H9 (cell line): Measurements from ENCODE around the gene FNDC7. TPM values are rescaled to one million over a fixed set of nuclear protein-coding genes. Genes with fewer than 3 reads are reported as not detected.

ENCODE experiments used
- DNase-seq: peaks from one replicate; pipeline ENCODE4 v3.0.0-alpha.2; 2017
- H2AFZ ChIP-seq: one replicate; pipeline ENCODE4 v1.6.1; 2013; ENCODE audit warnings: mild to moderate bottlenecking, low read length, control low read depth, moderate library complexity
- H2AK5ac ChIP-seq: 2 replicates; pipeline ENCODE4 v1.6.1; 2013; ENCODE audit warnings: low read length, control low read depth, mixed read lengths; ENCODE audit not compliant: insufficient read length
- H2BK120ac ChIP-seq: one replicate; pipeline ENCODE4 v1.6.1; 2013; ENCODE audit warnings: low read depth, mild to moderate bottlenecking, low read length, control low read depth, inconsistent platforms; ENCODE audit not compliant: poor library complexity, severe bottlenecking
- H2BK12ac ChIP-seq: 2 replicates; pipeline ENCODE4 v1.6.1; 2013; ENCODE audit warnings: low read length, control low read depth, mixed read lengths, low read depth; ENCODE audit not compliant: insufficient read length
- H2BK15ac ChIP-seq: 2 replicates; pipeline ENCODE4 v1.6.1; 2013; ENCODE audit warnings: low read depth, low read length, control low read depth
- H2BK20ac ChIP-seq: one replicate; pipeline ENCODE4 v1.6.1; 2013; ENCODE audit warnings: low read depth, mild to moderate bottlenecking, low read length, control low read depth, inconsistent platforms; ENCODE audit not compliant: poor library complexity, severe bottlenecking
- H2BK5ac ChIP-seq: 2 replicates; pipeline ENCODE4 v1.6.1; 2013; ENCODE audit warnings: low read length, control low read depth, mixed read lengths; ENCODE audit not compliant: insufficient read length
- H3K14ac ChIP-seq: 2 replicates; pipeline ENCODE4 v1.6.1; 2013; ENCODE audit warnings: low read length, control low read depth; ENCODE audit not compliant: insufficient read depth
- H3K18ac ChIP-seq: 2 replicates; pipeline ENCODE4 v1.6.1; 2013; ENCODE audit warnings: low read depth, mild to moderate bottlenecking, mixed read lengths, low read length, control low read depth; ENCODE audit not compliant: insufficient read length
- H3K23ac ChIP-seq: 2 replicates; pipeline ENCODE4 v1.6.1; 2013; ENCODE audit warnings: low read length, control low read depth, mixed read lengths, low read depth; ENCODE audit not compliant: insufficient read length
- H3K23me2 ChIP-seq: 2 replicates; pipeline ENCODE4 v1.6.1; 2013; ENCODE audit warnings: low read depth, mild to moderate bottlenecking, mixed read lengths, low read length, control low read depth; ENCODE audit not compliant: insufficient read length, poor library complexity, severe bottlenecking
- H3K27ac ChIP-seq: 2 replicates; pipeline ENCODE4 v1.5.1; 2013; ENCODE audit warnings: low read length, control low read depth, mixed read lengths, low read depth; ENCODE audit not compliant: insufficient read length
- H3K27me3 ChIP-seq: 2 replicates; pipeline ENCODE4 v1.6.1; 2013; ENCODE audit warnings: low read length, control low read depth, inconsistent platforms; ENCODE audit not compliant: insufficient read depth
- H3K4ac ChIP-seq: 2 replicates; pipeline ENCODE4 v1.6.1; 2013; ENCODE audit warnings: low read depth, mild to moderate bottlenecking, control low read depth, inconsistent platforms, low read length, moderate library complexity
- H3K4me1 ChIP-seq: 2 replicates; pipeline ENCODE4 v1.6.1; 2013; ENCODE audit warnings: low read length, control low read depth, inconsistent platforms; ENCODE audit not compliant: insufficient read depth
- H3K4me2 ChIP-seq: 2 replicates; pipeline ENCODE4 v1.6.1; 2013; ENCODE audit warnings: low read length, control low read depth, mixed read lengths; ENCODE audit not compliant: insufficient read length, insufficient read depth
- H3K56ac ChIP-seq: 2 replicates; pipeline ENCODE4 v1.6.1; 2013; ENCODE audit warnings: low read depth, mild to moderate bottlenecking, mixed read lengths, low read length, control low read depth; ENCODE audit not compliant: insufficient read length
- H3K79me1 ChIP-seq: 2 replicates; pipeline ENCODE4 v1.6.1; 2013; ENCODE audit warnings: low read depth, mild to moderate bottlenecking, moderate library complexity, low read length, control low read depth, inconsistent platforms; ENCODE audit not compliant: insufficient read depth, poor library complexity, severe bottlenecking
- H3K79me2 ChIP-seq: 2 replicates; pipeline ENCODE4 v1.6.1; 2013; ENCODE audit warnings: low read length, control low read depth, inconsistent platforms; ENCODE audit not compliant: insufficient read depth
- H3K9ac ChIP-seq: 2 replicates; pipeline ENCODE4 v1.6.1; 2013; ENCODE audit warnings: low read length, control low read depth, mixed read lengths; ENCODE audit not compliant: insufficient read length; ENCODE audit errors: extremely low read depth
- H3K9me3 ChIP-seq: one replicate; pipeline ENCODE4 v1.6.1; 2013; ENCODE audit warnings: low read depth, low read length, inconsistent platforms; ENCODE audit not compliant: control insufficient read depth
- H3T11ph ChIP-seq: one replicate; pipeline ENCODE4 v1.6.1; 2013; ENCODE audit warnings: mild to moderate bottlenecking, low read length, control low read depth, inconsistent platforms
- H4K20me1 ChIP-seq: one replicate; pipeline ENCODE4 v1.6.1; 2013; ENCODE audit not compliant: control insufficient read depth, insufficient read length, insufficient read depth
- H4K5ac ChIP-seq: 2 replicates; pipeline ENCODE4 v1.6.1; 2013; ENCODE audit warnings: low read depth, mild to moderate bottlenecking, mixed read lengths, low read length, control low read depth; ENCODE audit not compliant: insufficient read length
- H4K8ac ChIP-seq: replicated peaks from 2 replicates; pipeline ENCODE4 v1.6.1; 2013; ENCODE audit warnings: low read length, control low read depth, mixed read lengths, low read depth; ENCODE audit not compliant: insufficient read length
- H4K91ac ChIP-seq: 2 replicates; pipeline ENCODE4 v1.6.1; 2013; ENCODE audit warnings: low read depth, mild to moderate bottlenecking, moderate library complexity, mixed read lengths, low read length, control low read depth; ENCODE audit not compliant: insufficient read length
- H3K27ac Mint-ChIP-seq, 3 experiments: 2 replicates in 2 of 3; 3 replicates in 1 of 3; pipeline ENCODE4 v1.8.0; 2020 to 2021; ENCODE audit warnings: mixed read lengths in 3 of 3, mild to moderate bottlenecking in 1 of 3, moderate library complexity in 1 of 3
- H3K27me3 Mint-ChIP-seq: 2 replicates; pipeline ENCODE4 v1.8.0; 2021; ENCODE audit warnings: low read depth, mild to moderate bottlenecking, moderate library complexity, mixed read lengths
- H3K36me3 Mint-ChIP-seq, 3 experiments: 2 replicates in 2 of 3; 3 replicates in 1 of 3; pipeline ENCODE4 v1.8.0; 2020 to 2021; ENCODE audit warnings: low read depth in 3 of 3, mixed read lengths in 3 of 3; ENCODE audit not compliant: insufficient read depth in 1 of 3
- H3K4me1 Mint-ChIP-seq, 2 experiments: 2 replicates each; pipeline ENCODE4 v1.8.0; 2020; ENCODE audit warnings: mixed read lengths in 2 of 2
- H3K4me3 Mint-ChIP-seq, 2 experiments: 2 replicates in 1 of 2; 3 replicates in 1 of 2; pipeline ENCODE4 v1.8.0; 2020 to 2021; ENCODE audit warnings: mild to moderate bottlenecking in 2 of 2, mixed read lengths in 2 of 2, moderate library complexity in 1 of 2
- H3K9me3 Mint-ChIP-seq, 2 experiments: 2 replicates in 1 of 2; 3 replicates in 1 of 2; pipeline ENCODE4 v1.8.0; 2020; ENCODE audit warnings: mild to moderate bottlenecking in 2 of 2, mixed read lengths in 2 of 2, moderate library complexity in 1 of 2
- WGBS: extraction: QIAGEN DNeasy Blood & Tissue Kit; methylation state at CpG from one replicate; pipeline ENCODE4 v1.1.7; 2013; ENCODE audit warnings: missing lambda C conversion rate, low lambda C conversion rate, mixed read lengths; ENCODE audit not compliant: insufficient read length; ENCODE audit errors: extremely low coverage; 5-methylcytosine and 5-hydroxymethylcytosine counted together
- total RNA-seq: library from RNA; stranded (reverse); gene quantifications from 2 replicates; pipeline ENCODE4 v1.2.1, GENCODE V29; 2021
- TF ChIP-seq, protein P1 (sequence below): fragments of 200-600 bp; sonication (generic); conservative IDR thresholded peaks from 3 replicates; pipeline ENCODE4 v1.8.0; 2021; ENCODE audit warnings: antibody characterized with exemption, mild to moderate bottlenecking

The FNDC7 gene
- total RNA-seq, 1 experiment from 2014 or later: 0.13 TPM

DNA sequence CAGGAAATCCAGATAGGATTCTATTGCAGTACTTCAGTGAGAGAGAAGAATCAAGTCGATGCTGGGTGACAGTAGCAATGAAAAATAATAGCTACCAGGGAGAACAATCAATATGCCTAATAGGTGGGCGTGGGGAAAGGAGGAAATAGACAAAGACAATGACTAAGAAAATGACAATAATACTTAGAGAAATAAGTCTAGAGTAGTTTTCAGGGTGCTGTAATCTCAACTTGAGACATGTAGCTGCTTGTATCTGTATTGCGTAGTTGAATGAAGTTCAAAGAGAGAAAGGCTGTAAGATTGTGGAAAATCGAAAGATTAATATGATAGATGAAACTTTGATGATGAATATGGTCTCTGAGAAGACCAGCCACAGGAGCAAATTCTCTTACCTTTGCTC, 36.4 kb downstream of the FNDC7 start:
- Histone ChIP-seq H4K91ac (no peak overlapping the region), H3K4me2 (no peak overlapping the region), H2AK5ac (no peak overlapping the region), H2BK15ac (no peak overlapping the region), H3K27ac (no peak overlapping the region), H3K14ac (no peak overlapping the region), H4K5ac (no peak overlapping the region), H3K4ac (no peak overlapping the region), H3T11ph (no peak overlapping the region), H2BK5ac (no peak overlapping the region), H2AFZ (no peak overlapping the region), H3K23ac (no peak overlapping the region), H3K79me2 (no peaks in the 10 kb centered on the region; the same call in 1 of the 2 replicates), H3K9me3 (no peaks in the 10 kb centered on the region), H3K56ac (no peak overlapping the region), H3K9ac (no peak overlapping the region), H2BK20ac (no peak overlapping the region), H3K23me2 (no peaks in the 10 kb centered on the region), H3K18ac (no peak overlapping the region), H4K8ac (no peak overlapping the region), H2BK12ac (no peak overlapping the region), H3K79me1 (no peaks in the 10 kb centered on the region), H3K4me1 (no peaks in the 10 kb centered on the region), H3K27me3 (no peaks in the 10 kb centered on the region), H2BK120ac (no peak overlapping the region), H4K20me1 (no peaks in the 10 kb centered on the region)
- H3K9me3 Mint-ChIP-seq: no peaks in the 10 kb centered on the region
- H3K27me3 Mint-ChIP-seq: peaks cover 10% of the 10 kb centered on the region
- TF ChIP-seq, protein P1, sequence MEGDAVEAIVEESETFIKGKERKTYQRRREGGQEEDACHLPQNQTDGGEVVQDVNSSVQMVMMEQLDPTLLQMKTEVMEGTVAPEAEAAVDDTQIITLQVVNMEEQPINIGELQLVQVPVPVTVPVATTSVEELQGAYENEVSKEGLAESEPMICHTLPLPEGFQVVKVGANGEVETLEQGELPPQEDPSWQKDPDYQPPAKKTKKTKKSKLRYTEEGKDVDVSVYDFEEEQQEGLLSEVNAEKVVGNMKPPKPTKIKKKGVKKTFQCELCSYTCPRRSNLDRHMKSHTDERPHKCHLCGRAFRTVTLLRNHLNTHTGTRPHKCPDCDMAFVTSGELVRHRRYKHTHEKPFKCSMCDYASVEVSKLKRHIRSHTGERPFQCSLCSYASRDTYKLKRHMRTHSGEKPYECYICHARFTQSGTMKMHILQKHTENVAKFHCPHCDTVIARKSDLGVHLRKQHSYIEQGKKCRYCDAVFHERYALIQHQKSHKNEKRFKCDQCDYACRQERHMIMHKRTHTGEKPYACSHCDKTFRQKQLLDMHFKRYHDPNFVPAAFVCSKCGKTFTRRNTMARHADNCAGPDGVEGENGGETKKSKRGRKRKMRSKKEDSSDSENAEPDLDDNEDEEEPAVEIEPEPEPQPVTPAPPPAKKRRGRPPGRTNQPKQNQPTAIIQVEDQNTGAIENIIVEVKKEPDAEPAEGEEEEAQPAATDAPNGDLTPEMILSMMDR: no peak
- 100% methylated on average over 2 of the region's 4 CpGs for WGBS
- no peak for DNase-seq
- peaks cover 5 to 6% of the 10 kb centered on the region in 2 experiments for H3K4me1 Mint-ChIP-seq
- H3K36me3 Mint-ChIP-seq: peaks cover 2 to 12% (median 9%) of the 10 kb centered on the region in 3 experiments; a peak in 5 of 7 replicates
- no peak overlapping the region for H3K27ac Mint-ChIP-seq
- no peak overlapping the region for H3K4me3 Mint-ChIP-seq
